ENCODE data around the gene LRRN4CL.
A peak's percentile ranks its signal among the peaks of the same experiment; 100 is the strongest.
"Not testable (repeated sequence)": the region's sequence is repeated elsewhere in the genome, so short reads cannot be mapped to it uniquely, and the experiment has no call there.

Gene LRRN4CL

GRCh38 chr11:62709247-62710000 is 20.1 kb upstream of the LRRN4CL start:
- peak; percentile 95 for DNase-seq (ENCODE audit: low read depth in 2 of 2)

GRCh38 chr11:62708793-62709192 is 19.5 kb upstream of the LRRN4CL start:
- DNase-seq (ENCODE audit: low read depth in 2 of 2), result no peak

DNA sequence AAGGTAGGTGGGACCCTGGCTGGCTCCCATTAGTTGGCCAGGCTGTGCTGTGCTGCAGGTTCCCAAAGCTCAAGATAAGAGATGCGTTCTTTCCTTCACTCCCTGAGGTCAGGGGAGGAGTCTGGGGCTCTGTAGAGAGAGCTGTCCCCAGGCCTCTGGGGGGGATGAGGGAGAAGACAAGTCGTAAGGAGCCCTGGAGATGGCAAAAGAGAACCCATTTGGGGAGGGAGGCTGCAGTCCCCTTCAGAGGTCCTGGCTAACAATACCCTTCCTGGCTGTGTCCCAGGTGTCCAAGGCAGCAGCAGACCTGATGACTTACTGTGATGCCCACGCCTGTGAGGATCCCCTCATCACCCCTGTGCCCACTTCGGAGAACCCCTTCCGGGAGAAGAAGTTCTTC is 19.1 kb upstream of the LRRN4CL start:
- no peak for DNase-seq (ENCODE audit: low read depth in 2 of 2)

DNA sequence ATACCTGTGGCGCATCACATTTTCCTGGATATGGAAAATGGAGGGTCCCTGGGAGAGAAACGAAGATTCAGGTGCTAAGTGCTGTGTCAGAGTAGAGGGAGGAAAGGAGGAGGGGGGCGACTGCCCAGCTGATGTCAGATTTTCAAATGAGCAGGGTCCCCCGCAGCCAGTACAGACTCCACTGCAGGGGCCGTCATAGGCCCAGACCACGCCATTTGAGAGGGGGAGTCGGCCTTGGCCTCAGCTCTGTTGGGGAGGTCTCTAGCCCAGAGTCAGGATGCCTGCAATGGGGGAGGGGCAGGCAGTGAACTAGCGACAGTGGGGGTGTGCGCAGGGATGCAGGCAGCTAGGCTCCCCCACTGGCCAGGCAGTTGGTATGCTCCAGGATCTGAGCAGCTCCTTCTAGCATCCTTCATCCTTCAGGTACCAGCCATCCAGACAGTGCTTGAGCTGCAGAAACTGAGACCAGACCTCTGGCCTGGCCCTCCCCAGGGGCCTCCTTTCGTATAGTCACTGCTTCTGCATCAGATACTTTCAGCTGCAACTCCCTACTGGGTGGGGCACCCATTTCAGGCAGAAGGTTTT is 18.0 kb upstream of the LRRN4CL start, which contains the start of the genes BSCL2 and GNG3:
BSCL2 (minus strand) TSS at position 148 of the 585 bp plus-strand sequence. CDS start 229 bp downstream, outside the sequence.
GNG3 (plus strand) TSS at position 400 of the 585 bp plus-strand sequence. CDS start 620 bp downstream, outside the sequence.
- no peak for DNase-seq (ENCODE audit: low read depth in 2 of 2)

- DNase-seq (ENCODE audit: low read depth in 2 of 2), result no peak
Observed at GRCh38 chr11:62706850-62707247, 17.5 kb upstream of the LRRN4CL start.

DNA sequence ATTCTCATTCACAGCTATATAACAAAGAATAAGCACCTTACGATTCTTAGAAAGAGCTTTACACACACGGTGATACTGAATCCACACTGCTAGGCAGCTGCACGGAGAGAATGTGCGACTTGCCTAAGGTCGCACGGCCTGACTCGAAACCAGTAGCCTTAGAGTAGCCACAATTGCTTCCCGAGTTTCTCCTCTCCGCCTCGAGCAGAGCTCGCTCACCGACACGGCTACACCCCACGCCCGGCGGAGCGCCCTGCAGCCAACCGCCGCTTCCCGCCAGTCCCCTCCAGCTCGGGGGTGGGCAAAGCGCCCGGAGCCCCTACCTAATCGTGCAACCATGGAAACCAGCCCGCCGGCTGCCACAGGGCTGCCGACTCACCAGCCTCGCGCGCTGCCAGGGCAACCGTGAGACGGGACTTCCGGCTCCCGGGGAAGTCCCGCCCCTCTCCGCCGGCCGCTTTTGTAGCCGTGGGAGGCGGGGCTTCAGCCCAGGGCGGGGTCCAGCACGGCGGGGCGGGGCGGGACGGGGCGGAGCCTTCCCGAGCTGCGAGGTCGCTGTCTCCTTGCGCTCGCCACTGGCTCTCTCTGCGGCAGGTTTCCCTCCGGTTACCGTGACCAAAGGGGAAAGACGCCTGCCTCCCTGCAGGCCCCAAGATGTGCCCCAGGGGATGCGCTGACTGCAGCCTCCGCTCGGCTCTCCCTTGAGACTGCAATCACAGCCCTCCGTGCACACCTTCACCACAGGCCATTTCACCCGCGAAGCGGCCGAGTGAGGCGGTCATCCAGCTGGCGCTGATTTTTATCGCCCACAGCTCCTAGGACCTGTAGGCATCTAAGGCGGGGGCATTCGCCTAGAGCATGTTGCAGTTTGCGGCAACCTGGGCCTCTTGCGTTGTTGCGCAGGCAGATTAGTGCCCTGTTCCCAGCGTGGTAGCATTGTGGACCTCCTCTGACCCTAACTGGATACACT is 16.8 kb upstream of the LRRN4CL start:
- peak; percentile 82 to 84 for DNase-seq (ENCODE audit: low read depth in 2 of 2)

- DNase-seq (ENCODE audit: low read depth in 2 of 2), result no peak
Observed at GRCh38 chr11:62705413-62705812, 16.1 kb upstream of the LRRN4CL start.

DNA sequence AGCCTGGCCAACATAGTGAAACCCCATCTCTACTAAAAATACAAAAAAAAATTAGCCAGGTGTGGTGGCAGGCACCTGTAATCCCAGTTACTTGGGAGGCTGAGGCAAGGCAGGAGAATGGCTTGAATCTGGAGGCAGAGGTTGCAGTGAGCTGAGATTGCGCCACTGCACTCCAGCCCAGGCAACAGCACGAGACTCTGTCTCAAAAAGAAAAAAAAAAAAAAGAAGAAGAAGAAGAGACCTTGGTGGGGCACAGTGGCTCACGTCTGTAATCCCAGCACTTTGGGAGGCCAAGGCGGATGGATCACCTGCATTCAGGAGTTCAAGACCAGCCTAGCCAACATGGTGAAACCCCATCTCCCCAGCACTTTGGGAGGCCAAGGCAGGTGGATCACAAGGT is 14.6 kb upstream of the LRRN4CL start:
- DNase-seq (ENCODE audit: low read depth in 2 of 2), result not testable (repeated sequence)

- no peak for DNase-seq (ENCODE audit: low read depth in 2 of 2)
Observed at GRCh38 chr11:62702246-62702645, 12.9 kb upstream of the LRRN4CL start.

- DNase-seq (ENCODE audit: low read depth in 2 of 2), result peak; percentile 51 to 52
Observed at GRCh38 chr11:62694455-62695167, 5.3 kb upstream of the LRRN4CL start.

- not testable (repeated sequence) for DNase-seq (ENCODE audit: low read depth in 2 of 2)
Observed at GRCh38 chr11:62693624-62694023, 4.3 kb upstream of the LRRN4CL start.

GRCh38 chr11:62688491-62688890 is 839 bp downstream of the LRRN4CL start:
- DNase-seq (ENCODE audit: low read depth in 2 of 2), result no peak

DNA sequence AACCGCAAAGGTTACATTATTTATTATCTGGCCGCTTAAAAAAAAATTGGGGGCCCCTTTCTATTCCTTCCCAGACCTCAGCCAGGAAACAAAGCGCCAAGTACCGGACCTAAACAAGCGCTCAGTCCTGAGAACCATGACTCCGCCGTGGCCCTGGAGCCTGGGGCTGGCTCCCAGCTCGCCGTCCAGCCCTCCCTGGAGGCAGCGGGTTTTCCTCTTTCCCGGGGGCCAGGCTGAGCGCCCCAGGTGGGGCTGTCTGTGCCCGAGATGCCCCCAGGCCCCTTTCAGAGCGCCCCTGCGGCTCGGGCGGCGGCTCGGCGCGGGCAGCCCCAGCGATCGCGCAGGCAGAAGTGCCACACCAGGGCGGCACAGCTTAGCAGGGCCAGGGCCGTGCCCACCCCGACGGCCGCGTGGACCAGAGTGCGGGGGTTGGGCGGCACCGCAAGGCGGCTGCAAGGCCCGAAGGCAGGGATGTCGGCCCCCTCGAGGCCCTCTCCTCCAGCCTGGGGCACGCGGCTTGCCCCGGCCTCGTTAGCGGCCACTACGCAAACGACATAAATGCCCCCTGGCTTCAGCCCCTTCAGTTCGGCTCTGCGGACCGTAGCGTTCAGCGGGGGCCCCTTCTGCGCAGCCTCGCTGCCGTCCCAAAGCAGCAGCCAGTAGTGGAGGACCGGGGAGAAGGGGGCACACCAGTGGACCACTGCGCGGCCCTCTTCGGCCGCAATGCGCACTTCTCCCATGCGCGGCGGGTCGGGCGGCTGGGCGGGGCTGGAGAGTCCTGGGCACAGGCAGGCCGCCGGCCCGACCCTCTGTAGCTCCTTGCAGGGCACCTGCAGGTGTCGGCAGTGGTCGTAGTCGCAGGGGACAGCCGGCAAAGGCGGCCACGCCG is 1.6 kb downstream of the LRRN4CL start:
- DNase-seq (ENCODE audit: low read depth in 2 of 2), result no peak

- no peak for DNase-seq (ENCODE audit: low read depth in 2 of 2)
Observed at GRCh38 chr11:62682518-62682917, 6.8 kb downstream of the LRRN4CL start.

- peak; percentile 66 to 67 for DNase-seq (ENCODE audit: low read depth in 2 of 2)
Observed at GRCh38 chr11:62680825-62681240, 8.5 kb downstream of the LRRN4CL start.

GRCh38 chr11:62678770-62679696 is 10.3 kb downstream of the LRRN4CL start, which contains the start of gene UBXN1:
TSS of gene UBXN1 (minus strand) at chr11:62679073. CDS start at chr11:62678923, 150 bp downstream.
- peak; percentile 71 to 80 for DNase-seq (ENCODE audit: low read depth in 2 of 2)

DNA sequence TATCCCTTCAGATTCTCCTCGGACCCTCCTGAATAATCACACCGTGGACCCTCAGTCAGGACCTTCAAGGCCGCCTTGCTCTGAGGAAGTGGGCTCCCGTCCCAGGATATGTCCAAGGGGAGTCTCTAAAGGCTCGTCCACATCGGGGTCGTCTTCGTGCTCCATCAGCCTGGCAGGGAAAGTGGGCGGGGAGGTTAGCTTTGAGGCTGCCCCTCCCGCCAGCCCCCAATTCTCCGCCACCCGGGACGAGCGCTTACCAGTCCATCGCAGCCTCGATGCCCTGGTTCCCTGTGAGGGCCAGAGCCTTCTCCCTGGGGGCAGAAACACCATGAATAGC is 10.9 kb downstream of the LRRN4CL start:
- DNase-seq (ENCODE audit: low read depth in 2 of 2), result no peak

DNA sequence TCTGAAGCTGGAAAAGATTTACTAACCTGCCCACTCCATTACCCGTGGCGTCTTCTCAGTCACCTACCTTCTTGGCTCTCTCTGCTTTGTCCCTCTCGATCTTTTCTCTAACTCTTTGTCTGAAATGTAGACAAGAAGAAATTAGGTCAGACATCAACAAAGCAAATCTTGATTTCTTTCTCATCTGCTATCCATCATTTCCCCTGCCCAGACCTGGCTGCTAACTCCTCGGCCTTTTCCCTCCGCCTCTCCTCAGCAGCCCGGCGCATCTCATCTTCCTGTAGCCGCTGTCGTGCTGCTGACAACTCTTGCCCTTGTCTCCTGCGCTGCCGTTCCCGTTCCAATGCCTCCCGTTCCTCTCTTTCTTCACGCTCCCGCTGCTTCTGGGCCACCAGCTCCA is 11.6 kb downstream of the LRRN4CL start:
- no peak for DNase-seq (ENCODE audit: low read depth in 2 of 2)

DNA sequence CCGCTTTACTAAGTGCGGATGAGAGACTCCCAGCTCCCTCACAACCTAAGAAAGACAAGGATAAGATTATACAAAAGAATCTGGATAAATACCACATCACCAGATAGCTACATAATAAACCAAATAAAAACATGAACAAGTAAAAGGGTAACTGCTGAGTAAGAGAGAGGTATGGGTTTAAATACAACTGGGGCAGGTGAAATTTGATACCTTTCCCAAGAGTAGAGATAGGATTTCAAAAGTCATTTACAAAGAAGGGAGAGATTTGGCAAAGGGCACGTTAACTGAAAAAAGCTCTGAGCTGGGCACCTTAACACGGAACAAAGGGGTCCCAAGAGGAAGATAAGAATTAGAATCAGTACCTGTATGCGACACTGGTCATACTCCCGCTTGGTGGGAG is 12.2 kb downstream of the LRRN4CL start:
- no peak for DNase-seq (ENCODE audit: low read depth in 2 of 2)
